GM21381 (cell line): ENCODE results near the gene INO80D.
"Not testable (repeated sequence)": the region's sequence is repeated elsewhere in the genome, so short reads cannot be mapped to it uniquely, and the experiment has no call there.

Experiments
- ATAC-seq: cut with Tn5 transposase; IDR thresholded peaks from one replicate; pipeline ENCODE4 v1.9.1; 2021; ENCODE audit warnings: mild to moderate bottlenecking, moderate library complexity; ENCODE audit not compliant: unreplicated experiment

Gene INO80D

DNA sequence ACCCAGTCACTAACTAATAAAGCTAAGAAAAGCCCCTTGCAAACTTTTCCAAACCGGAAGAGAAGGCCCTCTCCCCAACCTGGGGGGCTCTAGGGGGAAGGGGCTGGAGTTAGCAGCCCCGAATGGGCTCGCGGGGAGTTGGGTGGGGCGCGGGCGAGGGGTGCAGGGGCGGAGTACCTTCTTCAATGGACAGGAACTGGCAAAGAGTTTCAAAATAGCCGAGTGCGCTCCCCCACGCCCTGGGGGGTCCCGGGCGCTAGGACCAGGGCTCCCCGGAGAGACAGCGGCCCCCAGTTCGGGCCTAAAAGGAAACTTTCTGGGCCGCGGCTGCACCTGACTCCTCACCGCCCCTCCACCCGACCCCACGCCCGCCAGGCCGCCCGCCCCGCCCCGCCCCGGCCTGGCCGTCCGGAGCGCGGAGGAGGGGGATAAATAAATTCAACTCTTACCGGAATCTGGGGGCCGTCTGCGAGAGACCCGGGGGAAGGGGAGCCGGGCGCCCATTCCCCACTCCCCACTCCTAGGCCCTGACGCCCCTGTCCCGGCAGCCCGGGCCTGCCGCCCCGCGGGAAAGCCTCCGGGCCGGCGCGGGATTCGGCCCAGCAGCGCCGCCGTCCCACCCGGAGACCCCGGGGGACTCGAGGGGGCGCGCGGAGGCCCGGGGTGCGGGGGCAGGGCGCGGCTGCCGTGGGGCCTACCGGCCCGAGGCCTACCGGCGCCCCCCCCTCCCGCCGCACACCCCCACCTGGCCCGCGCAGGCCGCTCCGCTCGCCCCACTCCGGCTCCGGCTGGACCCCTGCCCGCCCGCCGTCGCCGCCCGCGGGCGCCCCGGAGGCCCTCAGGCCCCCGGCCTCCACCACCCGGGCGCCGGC lies 868 bp downstream of the INO80D start:
- peak; percentile 35 for ATAC-seq

DNA sequence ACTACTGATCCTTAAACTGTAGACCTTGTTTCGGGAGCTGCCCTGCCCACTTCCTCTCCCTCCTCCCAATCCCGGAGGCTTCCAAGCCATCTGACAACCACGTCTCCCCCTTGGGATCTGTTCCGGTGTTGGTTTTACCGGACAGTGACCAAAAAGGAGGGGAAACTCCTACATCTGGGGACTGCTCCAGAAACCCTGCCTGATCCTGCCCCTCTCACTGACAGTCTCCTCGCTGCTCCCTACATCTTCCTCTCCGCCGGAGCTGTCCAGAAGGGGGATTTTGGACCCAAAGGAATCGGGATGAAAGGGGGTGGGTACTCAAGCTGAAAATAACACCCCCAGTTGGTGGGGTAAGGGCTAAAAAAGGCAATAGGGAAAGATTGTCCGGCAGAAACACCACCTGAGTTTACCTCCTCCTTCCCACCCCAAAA lies 1.5 kb downstream of the INO80D start:
- no peak for ATAC-seq

- no peak for ATAC-seq
Observed at GRCh38 chr2:206083602-206084438, 2.2 kb downstream of the INO80D start.

- ATAC-seq: no peak
Observed at GRCh38 chr2:206082298-206082843, 3.6 kb downstream of the INO80D start.

DNA sequence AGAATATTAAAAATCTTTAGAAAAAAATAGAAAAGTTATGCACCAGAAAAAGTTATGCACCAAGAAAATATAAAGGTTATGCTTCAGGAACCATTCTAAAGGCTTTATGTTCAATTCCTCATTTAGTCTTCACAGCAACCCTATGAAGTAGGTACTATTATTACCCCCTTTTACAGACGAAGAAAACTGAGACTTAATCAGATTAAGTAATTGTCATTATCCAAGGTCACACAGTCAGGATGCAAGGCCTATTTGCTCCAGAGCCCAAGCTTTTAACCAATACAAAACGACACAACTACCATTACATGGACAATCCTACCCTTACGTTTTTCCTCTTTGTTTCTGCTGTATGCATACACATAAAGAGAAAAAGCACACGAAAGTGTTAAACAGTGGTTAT lies 5.0 kb downstream of the INO80D start:
- no peak for ATAC-seq

- no peak for ATAC-seq
Observed at GRCh38 chr2:206079699-206080465, 6.1 kb downstream of the INO80D start.

DNA sequence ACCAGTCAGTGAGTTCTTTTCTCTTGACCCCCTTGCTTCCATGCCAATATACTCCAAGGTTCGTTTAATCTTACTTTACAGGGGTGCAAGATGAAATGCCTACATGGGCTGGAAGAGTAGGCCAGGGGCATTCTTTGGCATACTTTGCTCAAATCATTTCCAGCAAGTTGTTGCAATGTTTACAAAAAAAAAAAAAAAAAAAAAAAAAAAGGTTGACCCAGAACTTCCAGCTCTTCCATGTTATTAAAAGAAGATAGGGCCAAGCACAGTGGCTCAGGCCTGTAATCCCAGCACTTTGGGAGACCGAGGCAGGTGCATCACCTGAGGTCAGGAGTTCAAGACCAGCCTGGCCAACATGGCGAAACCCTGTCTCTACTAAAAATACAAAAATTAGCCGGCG lies 8.1 kb downstream of the INO80D start:
- not testable (repeated sequence) for ATAC-seq

- no peak for ATAC-seq
Observed at GRCh38 chr2:206075113-206075512, 10.9 kb downstream of the INO80D start.

- no peak for ATAC-seq
Observed at GRCh38 chr2:206071807-206072206, 14.2 kb downstream of the INO80D start.

DNA sequence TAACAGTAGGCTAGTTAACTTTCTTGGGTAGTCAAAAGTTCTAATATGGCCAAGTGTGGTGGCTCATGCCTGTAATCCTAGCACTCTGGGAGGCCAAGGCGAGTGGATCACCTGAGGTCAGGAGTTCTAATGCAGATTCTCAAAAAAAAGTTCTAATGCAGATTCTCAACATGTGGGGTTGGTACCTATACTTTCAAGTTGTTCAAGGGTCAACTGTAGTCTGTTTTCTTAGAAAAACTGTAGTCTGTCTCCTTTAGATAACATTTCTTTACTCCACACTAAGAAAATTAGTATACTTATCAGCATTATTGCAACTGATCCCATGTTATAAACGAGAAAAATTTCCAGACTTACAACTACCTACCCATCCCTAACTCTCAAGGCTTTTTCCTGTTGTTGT lies 16.6 kb downstream of the INO80D start:
- ATAC-seq: no peak

GRCh38 chr2:206068207-206068606 lies 17.8 kb downstream of the INO80D start:
- no peak for ATAC-seq

GRCh38 chr2:206064077-206064476 lies 21.9 kb downstream of the INO80D start:
- ATAC-seq: no peak

DNA sequence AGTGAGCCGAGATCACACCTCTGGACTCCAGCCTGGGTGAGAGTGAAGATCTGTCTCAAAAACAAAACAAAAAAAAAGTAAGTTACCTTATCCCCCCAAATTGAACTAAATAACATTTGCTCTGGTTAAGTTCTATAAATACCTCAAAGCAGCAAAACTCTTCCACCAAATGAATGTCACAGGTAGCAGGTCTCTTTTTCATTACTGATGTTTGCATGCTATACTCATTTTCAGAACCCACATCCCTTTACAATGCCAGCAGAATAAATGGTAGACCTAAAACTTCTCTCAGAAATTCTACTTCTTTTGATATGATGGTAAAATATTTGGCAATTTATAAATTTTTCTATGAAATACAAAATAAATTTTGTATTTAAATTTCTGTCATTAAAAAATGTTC lies 22.3 kb downstream of the INO80D start:
- no peak for ATAC-seq

DNA sequence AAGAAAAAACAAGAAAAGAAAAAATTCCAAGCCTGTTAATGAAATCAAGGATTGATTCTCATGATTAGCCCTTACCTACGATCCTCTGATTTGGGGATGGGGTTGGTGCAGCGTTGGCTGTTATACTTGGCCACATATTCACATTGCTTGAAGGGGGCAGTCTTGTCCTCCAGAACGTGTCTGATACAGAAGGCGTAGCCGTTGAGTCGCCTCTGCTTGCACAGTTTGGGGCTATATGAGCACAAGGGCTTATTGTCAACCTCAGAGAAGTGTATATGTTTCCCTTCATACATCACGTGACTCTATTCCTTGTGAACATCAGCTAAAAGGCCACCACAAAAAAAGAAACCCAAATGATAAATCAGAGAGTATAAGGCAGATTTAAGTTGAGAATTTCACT lies 23.2 kb downstream of the INO80D start:
- ATAC-seq: no peak

GRCh38 chr2:206056286-206056685 lies 29.7 kb downstream of the INO80D start:
- ATAC-seq: no peak

DNA sequence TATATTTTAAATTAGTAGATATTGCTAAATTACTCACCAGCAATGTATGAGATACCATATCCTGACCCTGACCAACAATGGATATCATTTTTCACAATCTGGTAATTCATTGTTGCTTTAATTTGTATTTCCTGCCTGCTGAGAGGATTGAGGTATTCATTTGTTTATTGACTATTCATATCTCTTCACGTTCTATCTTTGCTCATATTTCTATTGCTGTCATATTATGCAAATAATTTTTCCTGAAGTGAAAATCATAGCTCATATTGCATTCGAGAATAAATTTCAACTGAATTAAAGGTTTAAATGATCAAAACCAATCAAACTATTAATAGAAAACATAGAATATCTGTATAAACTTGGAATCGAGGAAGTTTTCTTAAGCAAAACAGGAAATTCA lies 31.0 kb downstream of the INO80D start:
- no peak for ATAC-seq

DNA sequence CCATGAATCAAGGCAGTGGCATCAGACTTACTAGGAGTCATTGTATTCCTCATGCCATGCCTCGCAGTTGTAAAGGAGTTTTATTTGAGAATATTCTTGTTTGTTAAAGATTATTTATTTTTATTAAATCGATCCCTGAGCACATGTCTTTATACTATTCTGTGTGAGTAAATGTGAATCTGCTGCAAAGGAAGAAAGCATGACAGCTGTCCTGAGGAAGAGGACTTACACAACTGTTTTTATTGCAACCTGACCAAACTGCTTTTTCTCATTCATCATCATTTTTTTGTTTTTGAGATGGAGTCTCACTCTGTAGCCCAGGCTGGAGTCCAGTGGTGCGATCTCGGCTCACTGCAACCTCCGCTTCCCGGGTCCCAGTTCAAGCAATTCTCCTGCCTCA lies 34.1 kb downstream of the INO80D start:
- ATAC-seq: no peak

- no peak for ATAC-seq
Observed at GRCh38 chr2:206049392-206049791, 36.6 kb downstream of the INO80D start.

DNA sequence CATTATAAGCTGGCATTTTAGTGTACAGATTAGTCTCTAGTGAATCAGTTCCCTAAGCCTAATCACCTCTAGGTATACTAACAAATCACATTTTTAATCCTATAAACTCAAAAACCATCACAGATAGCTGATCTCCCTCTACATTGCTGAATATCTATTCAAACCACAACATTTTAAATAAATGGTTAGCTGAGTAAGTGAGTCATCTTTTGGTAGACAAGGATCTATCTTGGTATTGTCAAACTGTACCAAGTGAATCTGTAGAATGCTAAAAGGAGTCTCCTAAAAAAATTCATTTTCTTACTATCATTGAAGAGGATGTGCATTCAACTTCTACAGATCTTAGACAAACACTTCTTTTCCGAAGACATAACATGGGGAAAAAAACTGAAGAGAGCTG lies 40.7 kb downstream of the INO80D start:
- no peak for ATAC-seq

DNA sequence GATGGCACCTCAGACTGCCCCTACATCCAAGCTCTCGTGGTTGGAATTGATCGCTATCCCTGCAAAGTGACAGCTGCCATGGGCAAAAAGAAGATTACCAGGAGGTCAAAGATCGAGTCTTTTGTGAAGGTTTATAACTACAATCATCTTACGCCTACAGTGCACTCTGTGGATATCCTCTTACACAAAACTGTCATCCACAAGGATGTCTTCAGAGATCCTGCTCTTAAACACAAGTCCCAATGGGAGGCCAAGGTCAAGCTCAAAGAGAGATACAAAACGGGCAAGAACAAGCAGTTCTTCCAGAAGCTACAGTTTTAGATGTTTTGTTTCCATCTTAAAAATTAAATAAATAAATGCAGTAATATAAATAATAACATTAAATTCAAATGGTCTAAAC lies 45.4 kb downstream of the INO80D start:
- ATAC-seq: no peak

GRCh38 chr2:206035393-206035792 lies 50.6 kb downstream of the INO80D start:
- ATAC-seq: not testable (repeated sequence)
